VCaP (cell line): ENCODE data around the gene OBP2A.

Experiments
- H3K27ac ChIP-seq: fragments of 450-650 bp; 2 replicates; pipeline ENCODE4 v1.5.1; 2017
- CTCF ChIP-seq: fragments of 450-650 bp; conservative IDR thresholded peaks from 2 replicates; pipeline ENCODE4 v1.5.1; 2017; ENCODE audit warnings: mild to moderate bottlenecking, moderate library complexity

The OBP2A gene

DNA sequence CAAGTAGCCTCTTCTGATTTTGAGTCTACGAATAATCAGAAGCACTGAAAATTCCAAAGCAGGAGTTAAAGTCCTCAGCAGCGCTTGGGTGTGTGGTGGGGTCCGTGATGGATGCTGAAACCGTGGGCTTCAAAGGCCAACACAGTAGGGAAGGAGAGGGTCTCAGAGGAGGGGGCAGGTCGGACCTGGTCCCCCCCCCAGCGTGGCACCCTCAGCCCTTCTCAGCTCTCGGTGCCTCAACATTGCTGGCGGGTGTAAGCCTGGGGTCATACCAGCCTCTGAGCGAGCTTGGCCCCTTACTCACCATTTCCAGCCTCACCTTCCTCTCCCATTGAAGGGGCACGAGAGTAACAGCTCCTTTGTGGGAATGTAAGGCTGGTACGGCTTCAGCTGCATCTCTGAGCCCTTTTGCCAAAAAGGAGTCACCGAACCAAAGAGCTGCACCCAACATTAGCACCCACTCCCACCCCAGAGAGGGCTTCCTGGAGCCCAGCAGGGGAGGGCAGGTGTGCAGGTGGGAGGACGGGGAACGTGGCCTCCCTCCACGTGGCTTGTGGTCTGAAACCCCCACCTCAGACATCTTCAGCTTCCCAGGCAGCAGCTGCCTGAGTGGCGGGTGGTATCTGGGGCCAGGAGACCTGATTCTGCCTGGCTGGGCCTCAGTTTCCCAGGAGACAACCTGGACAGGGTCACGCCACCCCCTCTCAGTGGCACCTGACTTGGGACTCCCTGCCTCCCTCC, 31.4 kb upstream of the OBP2A start:
- TF ChIP-seq CTCF = no peak
- H3K27ac ChIP-seq = no peak overlapping the region

GRCh38 chr9:135515083-135515951, 30.6 kb upstream of the OBP2A start:
- no peak for TF ChIP-seq CTCF
- H3K27ac ChIP-seq = no peak overlapping the region

GRCh38 chr9:135516132-135516860, 29.6 kb upstream of the OBP2A start:
- TF ChIP-seq CTCF = no peak
- H3K27ac ChIP-seq = no peak overlapping the region

- H3K27ac ChIP-seq = no peak overlapping the region
- no peak for TF ChIP-seq CTCF
Observed at GRCh38 chr9:135517407-135517822, 28.5 kb upstream of the OBP2A start.

DNA sequence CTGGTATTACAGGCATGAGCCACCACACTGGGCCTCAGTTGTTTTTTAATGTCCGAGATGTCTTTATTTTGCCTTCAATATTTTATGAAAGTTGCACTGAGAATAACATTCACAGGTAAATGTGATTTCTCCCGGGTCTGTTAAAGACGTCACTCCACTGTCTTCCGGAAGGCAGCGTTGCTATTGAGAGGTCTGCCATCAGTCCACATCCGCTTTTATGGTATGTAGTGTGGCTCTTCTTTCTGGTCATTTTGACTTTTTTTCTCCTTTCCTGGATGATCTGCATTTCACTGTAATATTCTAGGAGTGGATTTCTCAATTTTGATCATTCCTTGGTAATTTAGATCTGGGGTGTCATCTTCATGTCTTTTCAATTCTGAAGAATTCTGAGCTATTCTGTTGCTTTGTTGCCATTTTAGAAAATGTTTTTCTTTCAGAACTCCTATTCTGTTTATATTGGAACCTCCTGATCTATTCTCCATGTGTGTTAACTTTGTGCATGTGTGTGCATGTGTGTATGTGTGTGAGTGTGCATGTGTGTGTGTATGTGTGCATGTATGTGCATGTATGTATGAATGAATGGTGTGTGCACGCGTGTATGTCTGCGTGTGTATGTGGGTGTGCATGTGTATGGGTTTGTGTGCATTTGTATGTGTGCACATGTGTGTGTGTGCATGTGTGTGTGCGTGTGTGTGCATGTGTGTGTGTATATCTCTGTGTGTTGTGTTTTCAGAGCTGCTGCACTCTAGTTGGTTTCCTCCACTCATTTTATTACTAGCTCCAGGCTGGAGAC, 26.6 kb upstream of the OBP2A start:
- no peak for TF ChIP-seq CTCF
- H3K27ac ChIP-seq = no peak overlapping the region

GRCh38 chr9:135520916-135521607, 24.9 kb upstream of the OBP2A start, which contains the start of gene LCN1:
TSS of gene LCN1 (plus strand) at chr9:135521440. CDS start at chr9:135521498, 58 bp downstream.
- H3K27ac ChIP-seq = no peak within 1 kb of the TSS
- TF ChIP-seq CTCF = no peak
